ENCODE measurements around the gene RBPMS2.

GRCh38 chr15:64690008-64690407, 85.4 kb downstream of the RBPMS2 start:
- TF ChIP-seq CTCF (IDR thresholded peaks at IDR 0.05) (no peak), POLR2A (IDR thresholded peaks at IDR 0.05) (no peak)

All from prostate gland (tissue), 2 donors.